HG03432 (cell line): ENCODE results near the gene PKN1.

Experiments
- ATAC-seq: cut with Tn5 transposase; IDR thresholded peaks from one replicate; pipeline ENCODE4 v1.9.1; 2021; ENCODE audit warnings: mild to moderate bottlenecking, moderate library complexity; ENCODE audit not compliant: unreplicated experiment

The PKN1 gene

GRCh38 chr19:14405758-14406644, 27.1 kb upstream of the PKN1 start:
- ATAC-seq: peak; percentile 72

DNA sequence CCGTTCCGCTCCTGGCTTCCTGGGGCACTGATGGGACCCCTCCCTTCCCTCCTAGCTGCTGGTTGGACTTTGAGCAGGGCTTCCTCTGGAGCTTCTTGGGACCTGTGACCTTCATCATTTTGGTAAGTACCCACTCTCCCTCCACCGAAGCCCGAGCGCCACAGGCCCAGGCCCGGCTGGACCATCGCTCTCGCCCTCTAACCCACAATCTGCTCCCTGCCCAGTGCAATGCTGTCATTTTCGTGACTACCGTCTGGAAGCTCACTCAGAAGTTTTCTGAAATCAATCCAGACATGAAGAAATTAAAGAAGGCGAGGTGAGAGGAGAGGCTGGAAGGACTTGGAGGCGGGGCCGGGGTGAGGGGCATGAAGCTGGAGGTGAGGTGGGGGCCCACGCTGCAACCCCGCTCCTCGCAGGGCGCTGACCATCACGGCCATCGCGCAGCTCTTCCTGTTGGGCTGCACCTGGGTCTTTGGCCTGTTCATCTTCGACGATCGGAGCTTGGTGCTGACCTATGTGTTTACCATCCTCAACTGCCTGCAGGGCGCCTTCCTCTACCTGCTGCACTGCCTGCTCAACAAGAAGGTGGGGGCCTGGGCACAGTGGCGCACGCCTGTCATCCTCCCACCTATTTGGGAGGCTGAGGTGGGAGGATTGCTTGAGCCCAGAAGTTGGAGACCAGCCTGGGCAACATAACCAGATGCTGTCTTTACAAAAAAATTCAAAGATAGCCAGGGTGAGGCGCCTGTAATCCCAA, 26.3 kb upstream of the PKN1 start:
- ATAC-seq: no peak

DNA sequence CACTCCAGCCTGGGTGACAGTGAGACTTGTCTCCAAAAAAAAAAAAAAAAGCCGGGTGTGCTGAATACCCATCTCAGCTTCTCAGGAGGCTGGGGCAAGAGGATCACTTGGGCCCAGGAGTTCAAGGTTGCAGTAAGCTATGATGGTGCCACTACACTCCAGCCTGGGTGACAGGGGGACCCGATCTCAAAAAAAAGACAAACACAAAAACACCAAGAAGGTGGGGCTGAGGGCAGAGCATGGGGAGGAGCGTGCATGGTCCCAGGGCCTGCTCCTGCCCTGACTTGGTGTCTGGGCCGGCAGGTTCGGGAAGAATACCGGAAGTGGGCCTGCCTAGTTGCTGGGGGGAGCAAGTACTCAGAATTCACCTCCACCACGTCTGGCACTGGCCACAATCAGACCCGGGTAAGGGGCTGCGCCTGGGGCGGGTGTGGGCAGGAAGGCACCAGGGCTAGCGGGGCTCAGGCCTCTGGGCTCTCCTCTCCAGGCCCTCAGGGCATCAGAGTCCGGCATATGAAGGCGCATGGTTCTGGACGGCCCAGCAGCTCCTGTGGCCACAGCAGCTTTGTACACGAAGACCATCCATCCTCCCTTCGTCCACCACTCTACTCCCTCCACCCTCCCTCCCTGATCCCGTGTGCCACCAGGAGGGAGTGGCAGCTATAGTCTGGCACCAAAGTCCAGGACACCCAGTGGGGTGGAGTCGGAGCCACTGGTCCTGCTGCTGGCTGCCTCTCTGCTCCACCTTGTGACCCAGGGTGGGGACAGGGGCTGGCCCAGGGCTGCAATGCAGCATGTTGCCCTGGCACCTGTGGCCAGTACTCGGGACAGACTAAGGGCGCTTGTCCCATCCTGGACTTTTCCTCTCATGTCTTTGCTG, 25.3 kb upstream of the PKN1 start:
- no peak for ATAC-seq

GRCh38 chr19:14408491-14409145, 24.5 kb upstream of the PKN1 start:
- ATAC-seq: no peak

DNA sequence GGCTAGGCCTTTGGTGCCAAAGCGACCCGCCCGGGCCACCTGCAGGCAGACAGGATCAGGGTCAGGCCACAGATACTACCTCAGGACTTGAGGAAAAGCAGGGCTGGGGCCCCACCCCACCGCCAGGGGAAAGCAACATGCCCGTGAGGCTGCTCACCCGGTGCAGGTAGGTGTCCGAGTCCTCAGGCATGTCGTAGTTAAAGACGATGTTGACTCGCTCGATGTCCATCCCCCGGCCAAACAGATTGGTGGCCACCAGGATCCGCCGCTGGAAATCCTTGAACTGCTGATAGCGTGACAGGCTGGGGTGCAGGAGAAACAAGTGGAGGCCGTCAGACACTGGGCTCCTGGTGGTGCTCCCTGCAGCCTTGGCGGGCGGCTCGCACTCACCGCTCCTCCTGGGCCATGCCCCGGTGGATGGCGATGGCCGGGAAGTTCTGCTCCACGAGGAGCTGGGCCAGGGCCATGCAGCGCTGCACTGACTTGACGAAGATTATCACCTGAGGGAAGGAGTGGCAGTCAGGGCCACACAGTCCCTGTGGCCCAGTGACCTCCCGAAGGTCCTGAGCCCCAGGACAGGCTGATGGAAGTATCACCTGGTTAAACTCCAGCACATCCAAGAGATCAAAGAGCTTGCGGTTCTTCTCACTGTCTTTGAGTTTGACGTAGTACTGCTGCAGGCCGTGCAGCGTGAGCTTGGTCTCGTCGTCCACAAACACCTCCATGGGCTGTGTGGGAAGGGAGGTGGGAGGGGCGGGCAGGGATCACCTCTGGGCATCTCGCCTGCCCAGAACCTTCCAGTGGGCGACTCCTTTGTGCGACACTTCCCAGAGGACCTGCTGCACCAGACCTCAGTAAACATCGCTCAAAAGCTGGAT, 23.7 kb upstream of the PKN1 start:
- ATAC-seq: no peak

GRCh38 chr19:14410091-14411051, 22.7 kb upstream of the PKN1 start:
- no peak for ATAC-seq

- ATAC-seq: no peak
Measured at GRCh38 chr19:14411161-14411937, 21.8 kb upstream of the PKN1 start.

GRCh38 chr19:14411938-14412245, 21.2 kb upstream of the PKN1 start:
- ATAC-seq: no peak

- no peak for ATAC-seq
Measured at GRCh38 chr19:14412324-14412995, 20.6 kb upstream of the PKN1 start.

- ATAC-seq: no peak
Measured at GRCh38 chr19:14412996-14413692, 20.0 kb upstream of the PKN1 start.

DNA sequence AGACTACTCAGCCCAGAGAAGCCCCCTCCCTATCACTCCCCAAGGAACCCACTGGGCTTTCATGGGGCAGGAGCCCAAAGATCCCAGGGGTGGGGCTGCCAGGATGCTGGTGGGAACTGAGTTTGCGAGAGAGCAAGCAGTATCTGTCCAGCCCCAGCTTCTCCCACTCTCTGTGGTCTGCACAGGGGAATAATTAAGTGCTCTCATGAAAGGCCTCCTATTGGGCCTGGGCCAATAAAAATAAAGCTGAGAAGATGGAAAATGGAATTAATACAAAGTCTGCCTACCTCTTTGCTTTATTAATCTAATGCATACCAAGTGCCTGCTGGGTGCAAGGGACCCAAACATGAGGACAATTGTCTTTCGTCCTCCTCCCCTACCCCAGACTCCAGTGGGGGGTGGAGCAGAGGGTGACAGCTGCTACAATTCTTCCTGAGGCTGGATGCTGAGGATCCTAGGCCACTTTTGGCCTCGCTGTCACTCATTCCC, 19.4 kb upstream of the PKN1 start:
- no peak for ATAC-seq

- no peak for ATAC-seq
Measured at GRCh38 chr19:14414926-14415690, 18.0 kb upstream of the PKN1 start.

GRCh38 chr19:14416817-14417231, 16.3 kb upstream of the PKN1 start:
- ATAC-seq: no peak

DNA sequence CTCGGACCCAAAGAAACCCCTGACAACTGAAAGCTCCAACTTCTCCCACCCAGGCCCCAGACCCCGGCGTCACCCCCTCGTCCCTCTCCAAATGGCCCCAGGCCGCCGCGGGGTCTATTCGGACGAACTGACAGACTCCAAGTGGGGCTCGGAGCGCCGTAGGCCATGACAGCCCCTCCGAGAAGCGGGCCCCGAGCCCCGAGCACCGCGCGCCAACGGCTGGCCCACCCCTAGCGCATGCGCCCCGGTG, 14.3 kb upstream of the PKN1 start:
- ATAC-seq: peak; percentile 50

- peak; percentile 84 for ATAC-seq
Measured at GRCh38 chr19:14419106-14419813, 13.8 kb upstream of the PKN1 start, which contains the start of gene DDX39A. Gene DDX39A, minus strand, starts transcription at chr19:14419341. Its CDS starts 6,121 bp downstream, at chr19:14413220.
